Ramos (cell line): ENCODE data around the gene NUTM2D.
"Not testable (repeated sequence)": the region's sequence is repeated elsewhere in the genome, so short reads cannot be mapped to it uniquely, and the experiment has no call there.

Experiments used
- in situ Hi-C: fragments of 300-500 bp; cut with MboI; formaldehyde crosslinking; loops from one replicate; pipeline ENCODE4 v1.14.3; 2022; ENCODE audit warnings: low sequenced_read_pairs; ENCODE audit not compliant: unreplicated experiment

The NUTM2D gene

DNA sequence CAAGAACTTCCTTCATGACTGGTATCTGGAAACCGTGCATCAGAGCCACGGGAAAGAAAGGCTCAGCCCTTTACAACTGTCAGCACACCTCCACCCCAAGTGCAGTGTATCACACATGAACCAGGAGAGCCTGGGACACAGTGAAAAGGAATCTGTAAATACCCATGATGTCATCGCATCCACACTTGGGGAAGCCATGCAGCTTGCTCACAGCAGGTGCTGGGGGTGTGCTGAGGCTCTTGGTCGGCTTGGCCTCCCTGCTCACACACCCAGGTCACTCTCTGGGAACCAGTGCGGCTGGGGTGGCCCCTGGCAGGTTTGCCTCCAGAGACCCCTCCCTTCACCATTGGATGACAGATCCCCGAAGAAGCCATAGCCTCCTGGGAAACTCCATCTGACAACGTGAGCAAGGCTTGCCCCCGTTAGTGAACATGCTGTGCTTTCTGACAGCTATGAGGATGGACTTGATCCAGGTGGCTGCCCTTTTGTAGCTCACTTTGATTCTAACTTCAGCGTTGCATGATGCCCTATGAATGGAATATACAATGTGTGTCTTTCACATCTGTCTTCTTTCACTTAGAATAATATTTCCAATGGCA lies 12.1 kb downstream of the NUTM2D start:
- in situ Hi-C loops = not testable (repeated sequence)

GRCh38 chr10:87374091-87374490 lies 16.5 kb downstream of the NUTM2D start:
- in situ Hi-C loops = not testable (repeated sequence)

DNA sequence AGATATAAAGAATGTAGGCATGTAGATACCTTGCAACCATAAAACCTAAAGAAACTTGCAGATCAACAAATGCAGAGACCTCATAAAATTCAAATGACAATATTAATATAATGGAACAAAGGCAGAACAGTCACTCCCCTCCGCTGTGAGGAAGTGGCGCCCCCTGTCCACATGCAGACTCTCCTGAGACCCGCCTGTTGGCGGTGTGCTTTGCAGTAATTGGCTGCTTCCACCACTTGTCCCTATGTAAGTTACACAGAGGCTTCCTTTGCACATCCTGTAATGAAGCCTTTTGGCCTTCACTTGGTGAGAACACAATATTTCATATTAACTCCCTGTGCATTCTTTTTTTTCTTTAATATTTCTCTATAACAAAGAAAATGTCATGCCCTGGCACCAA lies 21.6 kb downstream of the NUTM2D start:
- in situ Hi-C loops = not testable (repeated sequence)

GRCh38 chr10:87383149-87383857 lies 25.8 kb downstream of the NUTM2D start:
- in situ Hi-C loops = not testable (repeated sequence)

GRCh38 chr10:87384283-87384682 lies 26.7 kb downstream of the NUTM2D start:
- in situ Hi-C loops = not testable (repeated sequence)

DNA sequence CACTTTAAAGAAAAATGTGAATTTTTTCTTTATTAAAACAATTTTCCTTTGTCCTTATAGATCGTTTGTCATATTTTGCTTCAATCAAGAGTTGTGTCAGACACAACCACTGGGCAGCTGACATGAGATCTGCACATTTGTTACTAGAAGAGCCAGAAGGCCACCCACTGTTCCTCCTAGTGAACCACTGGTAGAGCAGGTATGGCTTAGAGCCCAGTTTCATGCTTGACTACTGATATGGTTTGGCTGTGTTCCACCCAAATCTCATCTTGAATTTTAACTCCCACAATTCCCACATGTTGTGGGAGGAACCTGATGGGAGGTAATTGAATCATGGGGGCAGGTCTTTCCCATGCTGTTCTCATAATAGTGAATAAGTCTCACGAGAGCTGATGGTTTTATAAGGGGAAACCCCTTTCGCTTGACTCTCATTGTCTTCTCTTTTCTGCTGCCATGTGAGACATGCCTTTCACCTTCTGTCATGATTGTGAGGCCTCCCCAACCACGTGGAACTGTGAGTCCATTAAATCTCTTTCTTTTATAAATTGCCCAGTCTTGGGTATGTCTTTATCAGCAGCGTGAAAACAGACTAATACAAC lies 28.3 kb downstream of the NUTM2D start:
- in situ Hi-C loops = not testable (repeated sequence)

- in situ Hi-C loops = not testable (repeated sequence)
Measured at GRCh38 chr10:87391360-87391759, 33.8 kb downstream of the NUTM2D start.

- in situ Hi-C loops = not testable (repeated sequence)
Measured at GRCh38 chr10:87396206-87396605, 38.7 kb downstream of the NUTM2D start.

DNA sequence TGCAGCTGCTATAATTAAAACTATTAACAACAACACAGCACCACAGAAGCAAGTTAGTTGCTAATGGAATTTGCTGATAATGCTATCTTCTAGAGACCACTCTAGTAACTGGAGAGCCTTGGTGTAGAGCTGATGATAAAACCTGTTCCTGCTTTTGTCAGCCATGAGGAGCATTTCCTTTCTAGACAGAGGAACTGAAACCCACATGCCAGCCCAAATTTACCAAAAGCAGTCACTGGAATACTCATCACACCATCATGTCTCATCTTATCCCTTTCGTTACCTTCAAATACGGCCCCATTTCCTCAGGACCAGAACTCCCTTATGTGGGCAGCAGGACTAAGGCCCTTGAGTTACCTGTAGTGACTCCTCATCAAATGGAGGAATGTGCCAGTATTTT lies 40.9 kb downstream of the NUTM2D start:
- in situ Hi-C loops = not testable (repeated sequence)

- in situ Hi-C loops = not testable (repeated sequence)
Measured at GRCh38 chr10:87407516-87408467, 50.2 kb downstream of the NUTM2D start.

DNA sequence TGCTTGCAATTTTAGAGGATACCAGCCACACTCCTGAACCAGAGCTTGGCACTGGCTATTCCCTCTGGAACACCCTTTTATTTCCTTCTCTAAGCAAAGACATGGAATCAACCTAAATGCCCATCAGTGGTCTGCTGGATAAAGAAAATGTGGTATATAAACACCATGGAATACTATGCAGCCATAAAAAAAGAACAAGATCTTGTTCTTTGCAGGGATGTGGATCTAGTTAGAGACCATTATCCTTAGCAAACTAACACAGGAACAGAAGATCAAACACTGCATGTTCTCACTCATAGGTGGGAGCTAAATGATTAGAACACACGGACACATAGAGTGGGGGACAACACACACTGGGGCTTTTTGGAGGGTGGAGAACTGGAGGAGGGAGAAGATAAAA lies 56.4 kb downstream of the NUTM2D start:
- in situ Hi-C loops = not testable (repeated sequence)
